SK-N-SH (cell line): ENCODE results near the gene HMHB1.

Source experiments
- EP300 ChIP-seq, 2 experiments: IDR thresholded peaks; 2 replicates each; pipeline versions ENCODE4 v1.4.0 to v1.6.1; 2012; ENCODE audit warnings: borderline replicate concordance in 1 of 2, low read depth in 1 of 2, low read length in 1 of 2
- EZH2phosphoT487 ChIP-seq: fragments of 200-600 bp; sonication (generic); IDR thresholded peaks from 2 replicates; pipeline ENCODE4 v1.6.1; 2017; ENCODE audit warnings: low read depth, mixed run types, mild to moderate bottlenecking, antibody characterized with exemption, moderate library complexity, borderline replicate concordance
- FOXJ3 ChIP-seq: sonication (generic); formaldehyde crosslinking; IDR thresholded peaks from 2 replicates; pipeline ENCODE4 v1.5.1; 2020; ENCODE audit warnings: mild to moderate bottlenecking, missing genetic modification reagents
- FOXM1 ChIP-seq: IDR thresholded peaks from 2 replicates; pipeline ENCODE4 v1.4.0; 2012; ENCODE audit warnings: low read depth, mild to moderate bottlenecking
- NFIC ChIP-seq: IDR thresholded peaks from 2 replicates; pipeline ENCODE4 v1.4.0; 2012; ENCODE audit warnings: borderline replicate concordance
- TF ChIP-seq, protein P1 (sequence below): fragments of 200-600 bp; sonication (generic); IDR thresholded peaks from 2 replicates; pipeline ENCODE4 v1.6.1; 2017; ENCODE audit warnings: antibody characterized with exemption, mild to moderate bottlenecking, moderate library complexity

DNA sequence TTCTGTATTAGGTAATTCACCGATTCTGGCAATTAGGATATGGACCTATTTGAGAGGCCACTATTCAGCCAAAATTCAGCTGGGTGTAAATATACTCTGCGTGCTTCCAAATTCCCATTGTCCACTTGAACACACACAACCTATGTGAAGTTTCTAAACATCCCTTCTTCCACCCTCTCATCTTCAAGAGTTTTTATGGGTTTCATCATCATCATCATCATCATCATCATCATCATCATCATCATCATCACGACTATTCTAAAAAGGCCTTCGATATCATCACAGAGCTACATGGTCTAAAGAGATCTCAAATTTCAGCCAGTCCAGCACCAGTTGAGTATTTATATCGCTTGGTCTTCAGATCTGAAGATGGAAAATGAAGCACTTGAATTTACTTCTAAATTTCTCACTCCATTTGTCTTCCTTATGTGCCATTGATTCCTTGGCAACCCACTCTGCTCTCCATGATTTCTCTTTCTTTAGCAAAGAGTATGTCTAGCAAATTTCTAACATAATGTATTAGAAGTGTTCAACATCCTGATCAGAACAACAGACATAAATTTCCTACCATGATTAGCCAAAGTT, 49.2 kb upstream of the HMHB1 start:
- TF ChIP-seq EP300 (IDR thresholded peaks at IDR 0.05; ENCODE audit: borderline replicate concordance in 1 of 2, low read depth in 1 of 2, low read length in 1 of 2) (no peak), EZH2phosphoT487 (no peak), NFIC (no peak), FOXJ3 (CRISPR knock-in tag) (no peak), FOXM1 (no peak)
- TF ChIP-seq, protein P1, sequence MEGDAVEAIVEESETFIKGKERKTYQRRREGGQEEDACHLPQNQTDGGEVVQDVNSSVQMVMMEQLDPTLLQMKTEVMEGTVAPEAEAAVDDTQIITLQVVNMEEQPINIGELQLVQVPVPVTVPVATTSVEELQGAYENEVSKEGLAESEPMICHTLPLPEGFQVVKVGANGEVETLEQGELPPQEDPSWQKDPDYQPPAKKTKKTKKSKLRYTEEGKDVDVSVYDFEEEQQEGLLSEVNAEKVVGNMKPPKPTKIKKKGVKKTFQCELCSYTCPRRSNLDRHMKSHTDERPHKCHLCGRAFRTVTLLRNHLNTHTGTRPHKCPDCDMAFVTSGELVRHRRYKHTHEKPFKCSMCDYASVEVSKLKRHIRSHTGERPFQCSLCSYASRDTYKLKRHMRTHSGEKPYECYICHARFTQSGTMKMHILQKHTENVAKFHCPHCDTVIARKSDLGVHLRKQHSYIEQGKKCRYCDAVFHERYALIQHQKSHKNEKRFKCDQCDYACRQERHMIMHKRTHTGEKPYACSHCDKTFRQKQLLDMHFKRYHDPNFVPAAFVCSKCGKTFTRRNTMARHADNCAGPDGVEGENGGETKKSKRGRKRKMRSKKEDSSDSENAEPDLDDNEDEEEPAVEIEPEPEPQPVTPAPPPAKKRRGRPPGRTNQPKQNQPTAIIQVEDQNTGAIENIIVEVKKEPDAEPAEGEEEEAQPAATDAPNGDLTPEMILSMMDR: no peak
